ENCODE results near the gene KIF3A.

The KIF3A gene

GRCh38 chr5:132764051-132764450 is 26.7 kb upstream of the KIF3A start:
- no peak for DNase-seq (ENCODE audit: extremely low read depth, low read depth)
- no peak for TF ChIP-seq CTCF (IDR thresholded peaks at IDR 0.05; ENCODE audit: low read depth, low read length)

GRCh38 chr5:132763181-132764036 is 26.1 kb upstream of the KIF3A start:
- DNase-seq (ENCODE audit: extremely low read depth, low read depth): no peak
- TF ChIP-seq CTCF (IDR thresholded peaks at IDR 0.05; ENCODE audit: low read depth, low read length): no peak

- DNase-seq (ENCODE audit: extremely low read depth, low read depth): no peak
- TF ChIP-seq CTCF (IDR thresholded peaks at IDR 0.05; ENCODE audit: low read depth, low read length): no peak
These were observed 25.1 kb upstream of the KIF3A start for GRCh38 chr5:132762246-132763000.

GRCh38 chr5:132761321-132762240 is 24.2 kb upstream of the KIF3A start:
- TF ChIP-seq CTCF (IDR thresholded peaks at IDR 0.05; ENCODE audit: low read depth, low read length): no peak
- no peak for DNase-seq (ENCODE audit: extremely low read depth, low read depth)

- DNase-seq (ENCODE audit: extremely low read depth, low read depth): no peak
- TF ChIP-seq CTCF (IDR thresholded peaks at IDR 0.05; ENCODE audit: low read depth, low read length): no peak
These were observed 23.4 kb upstream of the KIF3A start for GRCh38 chr5:132760601-132761317.

DNA sequence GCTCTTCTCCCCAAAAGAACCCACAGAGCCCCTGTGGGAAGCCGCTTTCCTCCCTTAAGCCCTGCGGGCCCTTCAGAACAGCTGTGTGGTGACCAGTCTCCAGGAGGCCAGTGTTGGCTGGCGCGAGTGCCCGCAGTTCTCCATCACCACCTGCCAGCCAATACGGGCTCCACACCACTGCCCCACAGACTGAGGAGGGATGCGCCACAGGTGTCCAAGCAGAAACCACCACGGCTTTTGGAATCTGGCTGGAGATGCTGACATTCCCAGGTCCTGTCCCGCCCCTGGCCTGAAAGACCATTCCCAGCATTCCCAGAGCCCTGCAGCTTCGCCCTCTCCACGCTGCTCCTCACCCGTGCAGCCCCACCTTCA is 22.7 kb upstream of the KIF3A start:
- DNase-seq (ENCODE audit: extremely low read depth, low read depth): no peak
- no peak for TF ChIP-seq CTCF (IDR thresholded peaks at IDR 0.05; ENCODE audit: low read depth, low read length)

Measured in AG09319 (cell line).